HepG2 (cell line): ENCODE data around the gene SMTN. TPM values are rescaled to one million over a fixed set of nuclear protein-coding genes. Genes with fewer than 3 reads are reported as not detected.

Experiments used
- ATAC-seq: fragments of 200-7000 bp; cut with Tn5 transposase; 3 replicates; pipeline ENCODE4 v1.9.1; 2020; ENCODE audit warnings: mild to moderate bottlenecking, moderate library complexity
- BruUV-seq: library from RNA; stranded (reverse); fragments of 400-500 nt; replicated peaks from 2 replicates; lab custom pipeline; 2021; lab: Mats Ljungman, UMichigan
- CTCF ChIA-PET: fragments of 300-600 bp; formaldehyde crosslinking; extraction: SDS; loops from one replicate; lab custom pipeline; 2021; ENCODE audit warnings: low total read pairs, inconsistent platforms, low intra/inter-chr PET ratio; lab: Yijun Ruan, JAX
- POLR2A ChIA-PET: fragments of 350-600 bp; sonication (Branson Sonifier 250); formaldehyde crosslinking; loops from one replicate; lab custom pipeline; 2020; ENCODE audit warnings: antibody characterized with exemption, inconsistent platforms; lab: Yijun Ruan, JAX
- DNase-seq: peaks from one replicate; pipeline ENCODE4 v3.0.0-alpha.2; 2015; ENCODE audit warnings: low spot score
- FAIRE-seq: peaks from 3 replicates; lab custom pipeline; 2011; peaks lifted over from hg19 to GRCh38; lab: Jason Lieb, UNC
- H2AFZ ChIP-seq: one replicate; pipeline ENCODE4 v1.6.1; 2011; ENCODE audit warnings: low read length, inconsistent platforms
- H3K27ac ChIP-seq: fragments of 300-600 bp; 3 replicates; pipeline ENCODE4 v1.8.0; 2011; ENCODE audit warnings: mixed run types, mild to moderate bottlenecking, mixed read lengths, low read length, inconsistent platforms; ENCODE audit not compliant: insufficient read depth; ENCODE audit errors: extremely low read length
- H3K27me3 ChIP-seq, 2 experiments: fragments of 200-600 bp in 1 of 2; 2 replicates in 1 of 2; 3 replicates in 1 of 2; pipeline versions ENCODE4 v1.6.0 to v1.8.0; 2011; ENCODE audit warnings: low read length in 2 of 2, mild to moderate bottlenecking in 2 of 2, moderate library complexity in 2 of 2, inconsistent platforms in 1 of 2; ENCODE audit not compliant: insufficient read depth in 2 of 2, control insufficient read depth in 1 of 2
- H3K36me3 ChIP-seq, 2 experiments: fragments of 200-600 bp in 1 of 2; replicated peaks in 1 of 2; 2 replicates in 1 of 2; 3 replicates in 1 of 2; pipeline versions ENCODE4 v1.5.1 to v1.8.0; 2011; ENCODE audit warnings: low read length in 2 of 2, inconsistent platforms in 1 of 2; ENCODE audit not compliant: insufficient read depth in 2 of 2, control insufficient read depth in 1 of 2
- H3K4me1 ChIP-seq: 2 replicates; pipeline ENCODE4 v1.5.1; 2012; ENCODE audit warnings: low read length, inconsistent platforms; ENCODE audit not compliant: insufficient read depth
- H3K4me2 ChIP-seq: 2 replicates; pipeline ENCODE4 v1.6.0; 2011; ENCODE audit warnings: low read depth, low read length, inconsistent platforms
- H3K4me3 ChIP-seq, 3 experiments: fragments of 200-600 bp in 1 of 3; sonication (generic), shearing (Covaris generic) in 1 of 3; replicated peaks in 1 of 3; 2 replicates each; pipeline ENCODE4 v1.5.1; 2011 to 2016; ENCODE audit warnings: low read length in 3 of 3, inconsistent platforms in 2 of 3, low read depth in 2 of 3, mild to moderate bottlenecking in 2 of 3, control low read depth in 1 of 3, mixed read lengths in 1 of 3; ENCODE audit not compliant: insufficient read depth in 1 of 3
- H3K79me2 ChIP-seq: one replicate; pipeline ENCODE4 v1.6.1; 2011; ENCODE audit warnings: low read length, inconsistent platforms; ENCODE audit not compliant: insufficient read depth
- H3K9ac ChIP-seq: 2 replicates; pipeline ENCODE4 v1.6.0; 2011; ENCODE audit warnings: mild to moderate bottlenecking, low read depth, low read length, inconsistent platforms; ENCODE audit not compliant: insufficient read depth
- H3K9me3 ChIP-seq: 2 replicates; pipeline ENCODE4 v1.5.1; 2012; ENCODE audit warnings: mild to moderate bottlenecking, low read length
- H4K20me1 ChIP-seq: 2 replicates; pipeline ENCODE4 v1.6.0; 2011; ENCODE audit warnings: inconsistent platforms, mild to moderate bottlenecking, low read length, moderate library complexity; ENCODE audit not compliant: insufficient read depth
- BORCS8-MEF2B ChIP-seq: sonication (generic); formaldehyde crosslinking; IDR thresholded peaks from 2 replicates; pipeline ENCODE4 v1.8.0; 2022; ENCODE audit warnings: mild to moderate bottlenecking, missing genetic modification reagents
- JUNB ChIP-seq: sonication (generic); formaldehyde crosslinking; IDR thresholded peaks from 2 replicates; pipeline ENCODE4 v1.8.0; 2022; ENCODE audit warnings: missing genetic modification reagents, mild to moderate bottlenecking, borderline replicate concordance
- KAT8 ChIP-seq: IDR thresholded peaks from 2 replicates; pipeline ENCODE4 v1.6.1; 2016; ENCODE audit warnings: missing genetic modification reagents, missing compliant biosample characterization
- KDM4B ChIP-seq: sonication (generic); formaldehyde crosslinking; IDR thresholded peaks from 2 replicates; pipeline ENCODE4 v1.4.0; 2020; ENCODE audit warnings: missing genetic modification reagents
- KMT2A ChIP-seq: sonication (generic); formaldehyde crosslinking; IDR thresholded peaks from 2 replicates; pipeline ENCODE4 v1.4.0; 2020; ENCODE audit warnings: missing genetic modification reagents
- NFE2L1 ChIP-seq: sonication (generic); formaldehyde crosslinking; IDR thresholded peaks from 2 replicates; pipeline ENCODE4 v1.4.0; 2020; ENCODE audit warnings: missing genetic modification reagents, mild to moderate bottlenecking, borderline replicate concordance
- PBX3 ChIP-seq: sonication (generic); formaldehyde crosslinking; IDR thresholded peaks from 2 replicates; pipeline ENCODE4 v1.8.1; 2023; ENCODE audit warnings: missing genetic modification reagents, inconsistent platforms, borderline replicate concordance
- PHB2 ChIP-seq: fragments of 450-650 bp; IDR thresholded peaks from 2 replicates; pipeline ENCODE4 v1.6.1; 2018; ENCODE audit not compliant: partially characterized antibody
- PLSCR1 ChIP-seq: sonication (generic); formaldehyde crosslinking; IDR thresholded peaks from 2 replicates; pipeline ENCODE4 v1.5.0; 2020; ENCODE audit warnings: missing genetic modification reagents, mild to moderate bottlenecking, borderline replicate concordance
- SAFB2 ChIP-seq: sonication (generic); formaldehyde crosslinking; IDR thresholded peaks from 2 replicates; pipeline ENCODE4 v1.5.1; 2020; ENCODE audit warnings: missing genetic modification reagents, low read depth, mild to moderate bottlenecking, borderline replicate concordance
- SMARCC2 ChIP-seq: fragments of 450-650 bp; IDR thresholded peaks from 2 replicates; pipeline ENCODE4 v1.6.1; 2017; ENCODE audit warnings: antibody characterized with exemption, mild to moderate bottlenecking
- ZNF281 ChIP-seq: sonication (generic); formaldehyde crosslinking; IDR thresholded peaks from 2 replicates; pipeline ENCODE4 v1.4.0; 2020; ENCODE audit warnings: missing genetic modification reagents, borderline replicate concordance
- ZNF383 ChIP-seq: sonication (generic); formaldehyde crosslinking; IDR thresholded peaks from 2 replicates; pipeline ENCODE4 v1.4.0; 2020; ENCODE audit warnings: missing genetic modification reagents, mild to moderate bottlenecking, borderline replicate concordance
- WGBS: methylation state at CpG from one replicate; pipeline ENCODE4 v1.1.6; 2017; ENCODE audit warnings: low lambda C conversion rate; 5-methylcytosine and 5-hydroxymethylcytosine counted together
- in situ Hi-C: cut with HindIII; loops from 2 replicates; pipeline ENCODE4 v1.10.0; 2017; ENCODE audit warnings: low pct_unique_long_range_greater_than_20kb; ENCODE audit not compliant: extremely low pct_ligation_motif_present
- intact Hi-C: fragments of 100-400 bp; cut with micrococcal nuclease; formaldehyde crosslinking; loops from one replicate; pipeline ENCODE4 v1.10.0; 2022; ENCODE audit not compliant: unreplicated experiment
- polyA plus RNA-seq, 8 experiments: library from polyadenylated mRNA; depleted of rRNA in 3 of 8; stranded (reverse) in 7 of 8; unstranded in 1 of 8; fragments of >200 nt; fragmentation: Illumina TruSeq in 4 of 8; extraction: Trizol in 4 of 8; gene quantifications; 2 replicates each; pipeline versions ENCODE4 v1.2.1 to v1.2.3, GENCODE V29; 2011 to 2016; ENCODE audit warnings: low read depth in 4 of 8, missing spikeins in 1 of 8, mixed read lengths in 1 of 8; ENCODE audit not compliant: insufficient read depth in 1 of 8
- total RNA-seq, 5 experiments: library from RNA; depleted of rRNA; stranded (reverse); fragments of >200 nt; fragmentation: Illumina TruSeq; extraction: Trizol; gene quantifications; 2 replicates each; pipeline ENCODE4 v1.2.3, GENCODE V29; 2016; ENCODE audit warnings: low read depth in 1 of 5

The SMTN gene
- total and polyA plus RNA-seq, 2 of the 13 experiments (the other 11 are each of a cell fraction or from before 2014, with no cell fraction given): 14.7 to 26.1 TPM

- no peak for TF ChIP-seq SAFB2 (CRISPR knock-in tag)
- TF ChIP-seq BORCS8-MEF2B (CRISPR knock-in tag): no peak
- TF ChIP-seq, all 625 proteins: peak for 78
Observed at GRCh38 chr22:31102441-31103081, 21.4 kb downstream of the SMTN start (continued).

- DNase-seq (no peak), ATAC-seq (no peak), FAIRE-seq (no peak)
- H3K9me3 ChIP-seq: no peaks in the 10 kb centered on the region
- ChIA-PET POLR2A (interaction anchor here (0.9 to 2.1 kb wide), 5 partner anchors 20 to 135 kb away, joined by 3 to 8 read pairs (median 4); partner anchors contain the start of genes MORC2, RNF185 and SMTN), CTCF (no interaction called here)
- H3K4me2 ChIP-seq: no peak overlapping the region
- peaks cover 1 to 15% of the 10 kb centered on the region in 2 experiments; a peak in 3 of 5 replicates for H3K36me3 ChIP-seq
- 74% methylated on average over 2 of the region's 2 CpGs for WGBS
- intact Hi-C loops: no loop called here
- 0 out of 2 replicates have a peak overlapping the region, but pooled peaks have one; percentile 26 for H3K9ac ChIP-seq
- no peaks in the 10 kb centered on the region for H3K79me2 ChIP-seq
- TSS peak; percentile 42 for BruUV-seq
- H3K27ac ChIP-seq: peak overlapping the region; percentile 43
- no peak for TF ChIP-seq KDM4B
- TF ChIP-seq ZNF281: no peak
- TF ChIP-seq KAT8 (CRISPR knock-in tag): no peak
- no peak for TF ChIP-seq NFE2L1 (CRISPR knock-in tag)
- TF ChIP-seq SMARCC2: no peak
- TF ChIP-seq PLSCR1 (CRISPR knock-in tag): no peak
- no peak for TF ChIP-seq KMT2A (CRISPR knock-in tag)
- no peak for TF ChIP-seq JUNB (CRISPR knock-in tag)
- TF ChIP-seq PBX3 (CRISPR knock-in tag): no peak
- TF ChIP-seq ZNF383 (CRISPR knock-in tag): no peak
- TF ChIP-seq PHB2: no peak
- TF ChIP-seq, all 625 proteins: peak for 0
- no peaks in the 10 kb centered on the region for H3K27me3 ChIP-seq
- no peaks in the 10 kb centered on the region for H4K20me1 ChIP-seq
- H3K4me1 ChIP-seq: peaks cover 36% of the 10 kb centered on the region
- no peak overlapping the region for H3K4me3 ChIP-seq
- in situ Hi-C loops: loop anchor here (5.0 kb wide), 1 partner anchor 39 kb away; the partner anchor contains the start of gene PLA2G3
- H2AFZ ChIP-seq: no peak overlapping the region
Observed at GRCh38 chr22:31103111-31103510, 22.0 kb downstream of the SMTN start.
